ENCODE results near the gene TENM4.

GRCh38 chr11:79097246-79097875 is 343.5 kb downstream of the TENM4 start:
- TF ChIP-seq CTCF (IDR thresholded peaks at IDR 0.05 in 2 of 3, conservative IDR thresholded peaks at IDR 0.05 in 1 of 3; ENCODE audit: control insufficient read depth in 2 of 3, extremely low read depth in 1 of 3, insufficient read depth in 1 of 3, low read depth in 3 of 3, low read length in 3 of 3) (no peak), TCF7 (IDR thresholded peaks at IDR 0.05; ENCODE audit: borderline replicate concordance) (no peak), EP300 (IDR thresholded peaks at IDR 0.05; ENCODE audit: borderline replicate concordance in 1 of 2, control insufficient read depth in 1 of 2, low read depth in 2 of 2, low read length in 2 of 2) (no peak), SMAD1 (IDR thresholded peaks at IDR 0.05; ENCODE audit: low read depth, partially characterized antibody) (no peak), ATF3 (IDR thresholded peaks at IDR 0.05; ENCODE audit: borderline replicate concordance, extremely low read depth, low read depth, low read length) (no peak), SREBF1 (IDR thresholded peaks at IDR 0.05; ENCODE audit: low read length) (no peak), MAX (IDR thresholded peaks at IDR 0.05; ENCODE audit: low read depth, low read length) (no peak), POLR2AphosphoS2 (IDR thresholded peaks at IDR 0.05; ENCODE audit: low read depth, low read length) (no peak)
